ENCODE results near the gene HIRIP3.

Gene HIRIP3

GRCh38 chr16:29986931-29987330 is 8.5 kb downstream of the HIRIP3 start:
- Histone ChIP-seq H3K9ac (ENCODE audit: low read depth, low read length) (no peak overlapping the region), H3K4me3 (ENCODE audit: low read length) (no peak overlapping the region), H3K9me3 (replicated peaks; ENCODE audit: low read length) (no peaks in the 10 kb centered on the region), H3K27me3 (ENCODE audit: control insufficient read depth, insufficient read depth, low read length) (no peaks in the 10 kb centered on the region), H3K4me2 (ENCODE audit: low read length) (no peak overlapping the region), H3K36me3 (ENCODE audit: insufficient read depth, low read length) (peaks cover 90% of the 10 kb centered on the region), H3K4me1 (ENCODE audit: control insufficient read depth, insufficient read depth, low read length) (no peaks in the 10 kb centered on the region)

GRCh38 chr16:29986231-29986630 is 9.2 kb downstream of the HIRIP3 start:
- H3K4me1 ChIP-seq (ENCODE audit: control insufficient read depth, insufficient read depth, low read length): no peaks in the 10 kb centered on the region
- H3K27me3 ChIP-seq (ENCODE audit: control insufficient read depth, insufficient read depth, low read length): no peaks in the 10 kb centered on the region
- H3K9me3 ChIP-seq (replicated peaks; ENCODE audit: low read length): no peaks in the 10 kb centered on the region
- no peak overlapping the region for H3K4me2 ChIP-seq (ENCODE audit: low read length)
- H3K4me3 ChIP-seq (ENCODE audit: low read length): no peak overlapping the region
- peaks cover 90% of the 10 kb centered on the region for H3K36me3 ChIP-seq (ENCODE audit: insufficient read depth, low read length)
- no peak overlapping the region for H3K9ac ChIP-seq (ENCODE audit: low read depth, low read length)

- Histone ChIP-seq H3K4me2 (ENCODE audit: low read length) (no peak overlapping the region), H3K27me3 (ENCODE audit: control insufficient read depth, insufficient read depth, low read length) (no peaks in the 10 kb centered on the region), H3K9ac (ENCODE audit: low read depth, low read length) (no peak overlapping the region), H3K4me3 (ENCODE audit: low read length) (no peak overlapping the region), H3K4me1 (ENCODE audit: control insufficient read depth, insufficient read depth, low read length) (no peaks in the 10 kb centered on the region), H3K9me3 (replicated peaks; ENCODE audit: low read length) (no peaks in the 10 kb centered on the region), H3K36me3 (ENCODE audit: insufficient read depth, low read length) (peaks cover 98% of the 10 kb centered on the region)
Observed at GRCh38 chr16:29985271-29985811, 10.1 kb downstream of the HIRIP3 start.

- Histone ChIP-seq H3K9me3 (replicated peaks; ENCODE audit: low read length) (no peaks in the 10 kb centered on the region), H3K36me3 (ENCODE audit: insufficient read depth, low read length) (peaks cover 100% of the 10 kb centered on the region), H3K4me3 (ENCODE audit: low read length) (no peak overlapping the region)
Observed at GRCh38 chr16:29984764-29985147, 10.7 kb downstream of the HIRIP3 start.

GRCh38 chr16:29984137-29984763 is 11.2 kb downstream of the HIRIP3 start:
- peaks cover 100% of the 10 kb centered on the region for H3K36me3 ChIP-seq (ENCODE audit: insufficient read depth, low read length)
- no peaks in the 10 kb centered on the region for H3K9me3 ChIP-seq (replicated peaks; ENCODE audit: low read length)
- no peak overlapping the region for H3K4me2 ChIP-seq (ENCODE audit: low read length)
- no peaks in the 10 kb centered on the region for H3K27me3 ChIP-seq (ENCODE audit: control insufficient read depth, insufficient read depth, low read length)
- no peak overlapping the region for H3K9ac ChIP-seq (ENCODE audit: low read depth, low read length)
- H3K4me3 ChIP-seq (ENCODE audit: low read length): no peak overlapping the region
- H3K4me1 ChIP-seq (ENCODE audit: control insufficient read depth, insufficient read depth, low read length): no peaks in the 10 kb centered on the region

More at GRCh38 chr16:29984764-29985147, 10.7 kb downstream of the HIRIP3 start:
- Histone ChIP-seq H3K4me2 (ENCODE audit: low read length) (no peak overlapping the region), H3K27me3 (ENCODE audit: control insufficient read depth, insufficient read depth, low read length) (no peaks in the 10 kb centered on the region), H3K9ac (ENCODE audit: low read depth, low read length) (no peak overlapping the region), H3K4me1 (ENCODE audit: control insufficient read depth, insufficient read depth, low read length) (no peaks in the 10 kb centered on the region)

GRCh38 chr16:29983420-29984136 is 11.8 kb downstream of the HIRIP3 start:
- Histone ChIP-seq H3K36me3 (ENCODE audit: insufficient read depth, low read length) (peaks cover 100% of the 10 kb centered on the region), H3K4me1 (ENCODE audit: control insufficient read depth, insufficient read depth, low read length) (no peaks in the 10 kb centered on the region), H3K4me3 (ENCODE audit: low read length) (no peak overlapping the region), H3K9ac (ENCODE audit: low read depth, low read length) (no peak overlapping the region), H3K9me3 (replicated peaks; ENCODE audit: low read length) (no peaks in the 10 kb centered on the region), H3K27me3 (ENCODE audit: control insufficient read depth, insufficient read depth, low read length) (no peaks in the 10 kb centered on the region), H3K4me2 (ENCODE audit: low read length) (no peak overlapping the region)

GRCh38 chr16:29982560-29983419 is 12.6 kb downstream of the HIRIP3 start:
- Histone ChIP-seq H3K9ac (ENCODE audit: low read depth, low read length) (no peak overlapping the region), H3K4me1 (ENCODE audit: control insufficient read depth, insufficient read depth, low read length) (no peaks in the 10 kb centered on the region), H3K9me3 (replicated peaks; ENCODE audit: low read length) (no peaks in the 10 kb centered on the region), H3K4me3 (ENCODE audit: low read length) (no peak overlapping the region), H3K27me3 (ENCODE audit: control insufficient read depth, insufficient read depth, low read length) (no peaks in the 10 kb centered on the region), H3K36me3 (ENCODE audit: insufficient read depth, low read length) (peaks cover 100% of the 10 kb centered on the region), H3K4me2 (ENCODE audit: low read length) (no peak overlapping the region)

GRCh38 chr16:29978564-29979270 is 16.7 kb downstream of the HIRIP3 start:
- H3K9me3 ChIP-seq (replicated peaks; ENCODE audit: low read length): no peaks in the 10 kb centered on the region
- peaks cover 63% of the 10 kb centered on the region for H3K36me3 ChIP-seq (ENCODE audit: insufficient read depth, low read length)
- peaks cover 27% of the 10 kb centered on the region for H3K4me1 ChIP-seq (ENCODE audit: control insufficient read depth, insufficient read depth, low read length)
- H3K4me2 ChIP-seq (ENCODE audit: low read length): no peak overlapping the region
- H3K9ac ChIP-seq (ENCODE audit: low read depth, low read length): no peak overlapping the region
- H3K4me3 ChIP-seq (ENCODE audit: low read length): no peak overlapping the region
- H3K27me3 ChIP-seq (ENCODE audit: control insufficient read depth, insufficient read depth, low read length): no peaks in the 10 kb centered on the region

GRCh38 chr16:29978081-29978480 is 17.3 kb downstream of the HIRIP3 start:
- no peak overlapping the region for H3K9ac ChIP-seq (ENCODE audit: low read depth, low read length)
- H3K36me3 ChIP-seq (ENCODE audit: insufficient read depth, low read length): peaks cover 58% of the 10 kb centered on the region
- H3K4me3 ChIP-seq (ENCODE audit: low read length): no peak overlapping the region
- no peaks in the 10 kb centered on the region for H3K27me3 ChIP-seq (ENCODE audit: control insufficient read depth, insufficient read depth, low read length)
- no peak overlapping the region for H3K4me2 ChIP-seq (ENCODE audit: low read length)
- no peaks in the 10 kb centered on the region for H3K9me3 ChIP-seq (replicated peaks; ENCODE audit: low read length)
- peaks cover 30% of the 10 kb centered on the region for H3K4me1 ChIP-seq (ENCODE audit: control insufficient read depth, insufficient read depth, low read length)

GRCh38 chr16:29977063-29977825 is 18.2 kb downstream of the HIRIP3 start:
- Histone ChIP-seq H3K36me3 (ENCODE audit: insufficient read depth, low read length) (peaks cover 58% of the 10 kb centered on the region), H3K4me2 (ENCODE audit: low read length) (peak overlapping the region; percentile 88), H3K9ac (ENCODE audit: low read depth, low read length) (no peak overlapping the region), H3K27me3 (ENCODE audit: control insufficient read depth, insufficient read depth, low read length) (no peaks in the 10 kb centered on the region), H3K9me3 (replicated peaks; ENCODE audit: low read length) (no peaks in the 10 kb centered on the region), H3K4me3 (ENCODE audit: low read length) (peak overlapping the region; percentile 89), H3K4me1 (ENCODE audit: control insufficient read depth, insufficient read depth, low read length) (peaks cover 31% of the 10 kb centered on the region)

Measured in skeletal muscle satellite cell (primary cell).